Measurements from ENCODE around the gene WFS1.

WFS1 gene

GRCh38 chr4:6342530-6343293 is 73.1 kb downstream of the WFS1 start:
- DNase-seq: no peak

GRCh38 chr4:6343939-6344408 is 74.3 kb downstream of the WFS1 start:
- DNase-seq: no peak

DNA sequence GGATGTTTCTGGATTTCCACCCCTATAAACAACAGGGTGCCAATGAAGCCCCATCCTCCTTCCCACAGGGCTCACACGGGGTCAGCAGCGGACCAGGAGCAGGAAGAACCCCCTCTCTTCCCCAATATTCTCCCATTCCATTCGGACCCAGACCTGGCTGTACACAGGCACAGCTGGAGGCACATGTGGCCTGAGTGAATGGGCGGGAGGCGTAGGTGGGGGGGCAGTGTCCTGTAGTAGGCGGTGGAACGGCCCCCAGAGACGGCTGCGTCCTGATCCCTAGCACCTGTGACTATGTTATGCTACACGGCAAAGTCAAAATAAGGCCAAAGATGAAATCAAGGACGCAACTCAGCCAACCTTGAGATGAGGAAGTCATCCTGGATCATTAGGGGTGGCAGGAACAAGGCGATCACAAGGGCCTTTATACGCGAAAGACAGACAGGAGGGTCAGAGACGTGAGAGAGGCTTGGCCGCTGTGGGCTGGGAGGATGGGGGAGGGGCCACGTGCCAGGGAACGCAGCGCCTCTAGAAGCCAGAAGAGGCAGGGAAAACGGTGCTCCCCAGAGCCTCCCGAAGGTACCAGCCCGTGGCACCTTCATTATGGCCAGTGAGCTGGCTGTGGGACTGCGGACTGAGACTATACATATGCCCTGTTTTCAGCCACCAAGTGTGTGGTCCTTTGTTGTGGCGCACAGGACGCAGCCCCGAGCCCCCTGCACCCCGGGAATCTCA is 75.6 kb downstream of the WFS1 start:
- no peak for DNase-seq

DNA sequence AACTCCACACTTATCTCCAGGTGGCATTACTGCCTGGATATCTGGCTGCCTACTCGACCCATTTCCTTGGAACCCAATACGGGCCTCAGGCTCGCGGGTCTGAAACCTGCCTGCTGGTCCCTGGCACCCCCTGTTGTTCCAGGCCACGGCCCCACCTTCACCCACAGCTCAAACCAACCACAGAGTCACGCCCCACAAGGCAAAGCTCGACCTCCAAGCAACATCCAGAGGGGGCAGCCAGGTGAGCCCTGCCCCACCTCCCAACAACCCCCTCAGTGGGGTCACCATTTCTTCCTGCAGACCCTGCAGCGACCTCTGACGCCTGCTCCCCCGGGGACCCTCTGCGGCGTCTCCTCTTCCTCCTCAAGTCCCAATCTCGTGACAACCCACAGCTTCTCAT is 76.2 kb downstream of the WFS1 start:
- no peak for DNase-seq

DNA sequence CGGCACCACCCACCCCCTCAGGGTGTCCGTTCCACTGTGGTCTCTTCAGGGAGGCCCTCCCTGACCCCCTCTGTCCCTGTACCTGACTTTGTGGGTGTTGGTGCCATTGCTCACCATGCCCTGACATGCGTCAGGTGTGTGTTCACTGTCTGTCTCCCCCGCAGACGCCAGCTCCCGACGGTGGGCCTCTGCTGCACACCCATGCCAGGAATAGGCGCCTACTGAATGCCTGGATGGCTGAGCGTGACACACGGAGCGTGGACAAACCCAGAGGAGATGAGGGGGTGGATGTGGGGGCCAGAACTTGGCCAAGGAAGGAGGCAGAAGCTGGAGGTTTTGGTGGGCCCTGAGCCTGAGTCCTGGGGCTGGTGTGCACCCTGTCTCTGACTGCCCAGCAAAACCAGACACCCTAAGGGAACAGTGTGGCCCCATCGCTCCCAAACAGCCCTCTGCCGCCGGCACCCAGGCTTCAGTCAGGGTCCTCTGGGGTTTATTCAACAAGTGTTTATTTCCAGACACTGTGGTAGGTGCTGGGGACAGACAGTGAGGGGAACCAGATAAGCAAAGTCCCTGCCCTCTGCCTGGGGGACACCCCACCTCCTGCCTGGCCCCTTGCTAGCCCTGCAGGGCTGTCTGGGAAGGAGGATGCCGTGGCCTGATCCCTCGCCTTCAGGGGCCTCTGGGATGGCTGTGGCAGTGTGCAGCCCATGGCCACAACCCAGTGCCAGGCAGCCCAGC is 76.9 kb downstream of the WFS1 start:
- no peak for DNase-seq

DNA sequence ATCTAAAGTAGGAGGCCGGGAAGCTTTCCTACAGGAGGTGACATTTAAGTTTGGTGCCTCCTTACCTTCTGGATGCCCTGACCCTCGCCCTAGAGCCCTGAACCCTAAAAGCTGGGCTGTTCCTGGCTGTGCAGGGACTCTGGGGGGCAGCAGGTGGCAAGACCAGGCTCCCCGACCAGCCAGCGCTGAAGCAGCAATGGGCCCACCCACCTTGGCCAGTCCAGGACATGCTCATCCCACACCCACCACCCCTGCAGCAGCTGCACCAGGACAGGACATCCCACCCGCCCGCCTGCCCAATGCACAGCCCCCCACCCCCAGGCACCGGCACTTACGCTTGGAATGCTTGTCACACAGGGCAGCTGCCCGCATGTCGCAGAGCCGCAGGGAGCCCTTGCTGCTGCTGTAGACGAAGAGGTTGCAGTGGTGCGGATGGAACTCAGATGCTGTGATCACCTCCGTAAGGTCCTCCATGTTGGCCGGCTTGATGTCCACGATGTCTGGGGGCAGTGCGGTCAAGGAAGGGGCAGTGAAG is 77.9 kb downstream of the WFS1 start:
- DNase-seq: no peak

- no peak for DNase-seq
Observed at GRCh38 chr4:6348408-6348807, 78.8 kb downstream of the WFS1 start.

GRCh38 chr4:6349896-6350603 is 80.4 kb downstream of the WFS1 start:
- DNase-seq: no peak

- DNase-seq: no peak
Observed at GRCh38 chr4:6350646-6351045, 81.0 kb downstream of the WFS1 start.

DNA sequence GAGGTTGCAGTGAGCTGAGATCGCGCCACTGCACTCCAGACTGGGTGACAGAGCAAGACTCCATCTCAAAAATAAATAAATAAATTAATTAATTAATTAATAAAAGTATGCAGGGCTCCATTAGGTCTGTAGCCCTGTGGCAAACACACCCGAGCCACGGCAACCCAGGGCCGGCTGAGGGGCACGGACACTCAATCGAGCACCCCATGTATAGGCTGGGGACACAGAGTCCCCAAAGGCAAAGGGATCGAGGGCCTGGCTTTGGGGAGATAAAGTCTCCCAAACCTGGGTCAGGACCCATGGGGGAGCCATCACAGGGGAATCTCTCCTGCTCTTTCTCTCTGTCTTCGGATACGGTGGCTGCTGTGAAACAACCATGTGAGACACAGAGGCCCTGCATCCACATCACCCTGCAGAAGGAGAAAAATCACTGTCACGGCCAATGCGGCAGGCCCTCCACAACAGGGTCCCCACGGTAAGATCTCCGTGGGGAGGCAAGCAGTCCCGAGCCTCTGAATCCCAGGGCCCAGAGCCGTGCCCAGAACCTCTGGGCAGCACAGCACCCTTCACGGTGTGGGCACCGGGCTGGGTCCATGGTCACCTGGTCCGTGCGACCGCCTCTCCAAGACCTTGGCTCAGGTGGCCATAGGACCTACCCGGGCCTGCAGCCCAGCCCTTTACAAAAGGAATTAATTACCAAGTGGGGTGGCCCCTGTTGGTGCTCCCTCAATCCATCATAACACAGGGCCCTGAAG is 81.8 kb downstream of the WFS1 start:
- no peak for DNase-seq

- no peak for DNase-seq
Observed at GRCh38 chr4:6352031-6352692, 82.5 kb downstream of the WFS1 start.

Measured in CD4-positive, alpha-beta T cell treated with Interleukin-15 for 1 hour (primary cell).